Measurements from ENCODE around the gene CCDC83.
"Not testable (repeated sequence)": the region's sequence is repeated elsewhere in the genome, so short reads cannot be mapped to it uniquely, and the experiment has no call there.

DNA sequence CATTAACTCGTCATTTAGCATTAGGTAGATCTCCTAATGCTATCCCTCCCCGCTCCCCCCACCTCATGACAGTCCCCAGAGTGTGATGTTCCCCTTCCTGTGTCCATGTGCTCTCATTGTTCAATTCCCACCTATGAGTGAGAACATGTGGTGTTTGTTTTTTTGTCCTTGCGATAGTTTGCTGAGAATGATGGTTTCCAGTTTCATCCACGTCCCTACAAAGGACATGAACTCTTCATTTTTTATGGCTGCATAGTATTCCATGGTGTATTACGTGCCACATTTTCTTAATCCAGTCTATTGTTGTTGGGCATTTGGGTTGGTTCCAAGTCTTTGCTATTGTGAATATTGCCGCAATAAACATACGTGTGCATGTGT, 96.9 kb downstream of the CCDC83 start:
- TF ChIP-seq, protein P1, sequence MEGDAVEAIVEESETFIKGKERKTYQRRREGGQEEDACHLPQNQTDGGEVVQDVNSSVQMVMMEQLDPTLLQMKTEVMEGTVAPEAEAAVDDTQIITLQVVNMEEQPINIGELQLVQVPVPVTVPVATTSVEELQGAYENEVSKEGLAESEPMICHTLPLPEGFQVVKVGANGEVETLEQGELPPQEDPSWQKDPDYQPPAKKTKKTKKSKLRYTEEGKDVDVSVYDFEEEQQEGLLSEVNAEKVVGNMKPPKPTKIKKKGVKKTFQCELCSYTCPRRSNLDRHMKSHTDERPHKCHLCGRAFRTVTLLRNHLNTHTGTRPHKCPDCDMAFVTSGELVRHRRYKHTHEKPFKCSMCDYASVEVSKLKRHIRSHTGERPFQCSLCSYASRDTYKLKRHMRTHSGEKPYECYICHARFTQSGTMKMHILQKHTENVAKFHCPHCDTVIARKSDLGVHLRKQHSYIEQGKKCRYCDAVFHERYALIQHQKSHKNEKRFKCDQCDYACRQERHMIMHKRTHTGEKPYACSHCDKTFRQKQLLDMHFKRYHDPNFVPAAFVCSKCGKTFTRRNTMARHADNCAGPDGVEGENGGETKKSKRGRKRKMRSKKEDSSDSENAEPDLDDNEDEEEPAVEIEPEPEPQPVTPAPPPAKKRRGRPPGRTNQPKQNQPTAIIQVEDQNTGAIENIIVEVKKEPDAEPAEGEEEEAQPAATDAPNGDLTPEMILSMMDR (IDR thresholded peaks at IDR 0.05): not testable (repeated sequence)
- TF ChIP-seq EP300, POLR2A (IDR thresholded peaks at IDR 0.05): not testable (repeated sequence)
